ENCODE results near the gene RNF214. TPM values are rescaled to one million over a fixed set of nuclear protein-coding genes. Genes with fewer than 3 reads are reported as not detected.
A peak's percentile ranks its signal among the peaks of the same experiment; 100 is the strongest.

RNF214 gene
- total RNA-seq, 1 donor from 2014 or later, result 5.8 TPM

- H3K36me3 ChIP-seq (ENCODE audit: control insufficient read depth, insufficient read depth, low read length), result peaks cover 6% of the 10 kb centered on the region
- no peaks in the 10 kb centered on the region for H3K27me3 ChIP-seq (ENCODE audit: control insufficient read depth, insufficient read depth, low read length)
- peak; percentile 89 for DNase-seq (ENCODE audit: low read depth)
- no peak overlapping the region for H3K4me3 ChIP-seq (ENCODE audit: low read depth, low read length)
- no peak for FAIRE-seq
- TF ChIP-seq CTCF (IDR thresholded peaks at IDR 0.05; ENCODE audit: insufficient read depth, low read length, severe bottlenecking), result no peak
These were observed 48.7 kb downstream of the RNF214 start for GRCh38 chr11:117281159-117281558.

- peaks cover 6% of the 10 kb centered on the region for H3K36me3 ChIP-seq (ENCODE audit: control insufficient read depth, insufficient read depth, low read length)
- H3K27me3 ChIP-seq (ENCODE audit: control insufficient read depth, insufficient read depth, low read length), result no peaks in the 10 kb centered on the region
- DNase-seq (ENCODE audit: low read depth), result no peak
- no peak for TF ChIP-seq CTCF (IDR thresholded peaks at IDR 0.05; ENCODE audit: insufficient read depth, low read length, severe bottlenecking)
- FAIRE-seq, result no peak
- no peak overlapping the region for H3K4me3 ChIP-seq (ENCODE audit: low read depth, low read length)
These were observed 49.4 kb downstream of the RNF214 start for GRCh38 chr11:117281869-117282268.

GRCh38 chr11:117282956-117283355 is 50.5 kb downstream of the RNF214 start:
- FAIRE-seq (no peak), DNase-seq (ENCODE audit: low read depth) (no peak)
- no peak overlapping the region for H3K4me3 ChIP-seq (ENCODE audit: low read depth, low read length)
- TF ChIP-seq CTCF (IDR thresholded peaks at IDR 0.05; ENCODE audit: insufficient read depth, low read length, severe bottlenecking), result no peak
- peaks cover 6% of the 10 kb centered on the region for H3K36me3 ChIP-seq (ENCODE audit: control insufficient read depth, insufficient read depth, low read length)
- no peaks in the 10 kb centered on the region for H3K27me3 ChIP-seq (ENCODE audit: control insufficient read depth, insufficient read depth, low read length)

- DNase-seq (ENCODE audit: low read depth), result no peak
- Histone ChIP-seq H3K4me3 (ENCODE audit: low read depth, low read length) (no peak overlapping the region), H3K27me3 (ENCODE audit: control insufficient read depth, insufficient read depth, low read length) (no peaks in the 10 kb centered on the region), H3K36me3 (ENCODE audit: control insufficient read depth, insufficient read depth, low read length) (peaks cover 8% of the 10 kb centered on the region)
- no peak for TF ChIP-seq CTCF (IDR thresholded peaks at IDR 0.05; ENCODE audit: insufficient read depth, low read length, severe bottlenecking)
- no peak for FAIRE-seq
These were observed 51.6 kb downstream of the RNF214 start for GRCh38 chr11:117284053-117284452.

GRCh38 chr11:117286588-117286987 is 54.1 kb downstream of the RNF214 start:
- Histone ChIP-seq H3K36me3 (ENCODE audit: control insufficient read depth, insufficient read depth, low read length) (peaks cover 15% of the 10 kb centered on the region), H3K4me3 (ENCODE audit: low read depth, low read length) (no peak overlapping the region), H3K27me3 (ENCODE audit: control insufficient read depth, insufficient read depth, low read length) (no peaks in the 10 kb centered on the region)
- no peak for TF ChIP-seq CTCF (IDR thresholded peaks at IDR 0.05; ENCODE audit: insufficient read depth, low read length, severe bottlenecking)
- FAIRE-seq (no peak), DNase-seq (ENCODE audit: low read depth) (no peak)

GRCh38 chr11:117287668-117288067 is 55.2 kb downstream of the RNF214 start:
- FAIRE-seq (no peak), DNase-seq (ENCODE audit: low read depth) (no peak)
- peaks cover 12% of the 10 kb centered on the region for H3K36me3 ChIP-seq (ENCODE audit: control insufficient read depth, insufficient read depth, low read length)
- no peak overlapping the region for H3K4me3 ChIP-seq (ENCODE audit: low read depth, low read length)
- no peak for TF ChIP-seq CTCF (IDR thresholded peaks at IDR 0.05; ENCODE audit: insufficient read depth, low read length, severe bottlenecking)
- no peaks in the 10 kb centered on the region for H3K27me3 ChIP-seq (ENCODE audit: control insufficient read depth, insufficient read depth, low read length)
